Testis (tissue), 2 donors: ENCODE data around the gene UBR2.

ENCODE experiments used
- CTCF ChIP-seq, 3 experiments: fragments of 450-650 bp in 2 of 3; fragments of 200-600 bp in 1 of 3; sonication (generic) in 1 of 3; IDR thresholded peaks; one replicate each; pipeline ENCODE4 v1.5.1; 2016 to 2019; ENCODE audit warnings: antibody characterized with exemption in 3 of 3, mild to moderate bottlenecking in 2 of 3, moderate library complexity in 1 of 3
- POLR2A ChIP-seq: fragments of 450-650 bp; IDR thresholded peaks from one replicate; pipeline ENCODE4 v1.6.1; 2017; ENCODE audit warnings: antibody characterized with exemption, mild to moderate bottlenecking, moderate library complexity

GRCh38 chr6:42520786-42521607 lies 42.8 kb upstream of the UBR2 start:
- no peak for TF ChIP-seq CTCF (IDR thresholded peaks at IDR 0.05)
- TF ChIP-seq POLR2A = no peak
